H1 (cell line): ENCODE data around the gene NPNT. TPM values are rescaled to one million over a fixed set of nuclear protein-coding genes. Genes with fewer than 3 reads are reported as not detected.

Experiments used
- BACH1 ChIP-seq: IDR thresholded peaks from 2 replicates; pipeline ENCODE4 v1.6.1; 2012; ENCODE audit warnings: low read length, improper control_type of control experiment
- BCL11A ChIP-seq, 2 experiments: IDR thresholded peaks; one replicate each; pipeline ENCODE4 v1.6.1; 2011; ENCODE audit warnings: low read depth in 2 of 2, low read length in 2 of 2, mild to moderate bottlenecking in 2 of 2
- HDAC2 ChIP-seq, 2 experiments: fragments of 300-600 bp in 1 of 2; sonication (generic) in 1 of 2; IDR thresholded peaks; 2 replicates each; pipeline ENCODE4 v1.6.1; 2011 to 2012; ENCODE audit warnings: low read depth in 2 of 2, low read length in 2 of 2, mild to moderate bottlenecking in 2 of 2, moderate library complexity in 2 of 2, borderline replicate concordance in 1 of 2, inconsistent platforms in 1 of 2
- MAX ChIP-seq: IDR thresholded peaks from 2 replicates; pipeline ENCODE4 v1.6.1; 2012; ENCODE audit warnings: inconsistent platforms
- RBBP5 ChIP-seq: IDR thresholded peaks from 2 replicates; pipeline ENCODE4 v1.7.1; 2012; ENCODE audit warnings: low read depth, mild to moderate bottlenecking, inconsistent platforms, low read length, moderate library complexity, borderline replicate concordance
- SAP30 ChIP-seq: fragments of 300-600 bp; sonication (generic); IDR thresholded peaks from 2 replicates; pipeline ENCODE4 v1.7.1; 2012; ENCODE audit warnings: low read length, moderate library complexity, mild to moderate bottlenecking, inconsistent platforms; ENCODE audit not compliant: insufficient read depth, insufficient replicate concordance
- polyA plus RNA-seq, 7 experiments: library from polyadenylated mRNA; depleted of rRNA in 3 of 7; stranded (reverse) in 5 of 7; unstranded in 2 of 7; fragments of >200 nt in 5 of 7; fragments of 200-250 nt in 2 of 7; gene quantifications; 1 replicate in 5 of 7; 2 replicates in 1 of 7; 4 replicates in 1 of 7; pipeline versions ENCODE4 v1.2.1 to v1.2.3, GENCODE V29; 2011 to 2013; ENCODE audit warnings: missing spikeins in 2 of 7, mixed read lengths in 2 of 7
- total RNA-seq: library from RNA; stranded (reverse); fragmentation: NEBNext Ultra II Directional; extraction: Animal tissue kit (Norgen Biotek cat#: 25700); gene quantifications from 2 replicates; pipeline ENCODE4 v1.2.1, GENCODE V29; 2021

NPNT gene
- total and polyA plus RNA-seq, 2 of the 8 experiments (the other 6 are each of a cell fraction or from before 2014, with no cell fraction given), result 0.24 to 0.97 TPM

- TF ChIP-seq BACH1 (no peak), SAP30 (no peak), HDAC2 (IDR thresholded peaks at IDR 0.05; ENCODE audit: borderline replicate concordance in 1 of 2, low read depth in 2 of 2, low read length in 2 of 2) (no peak), RBBP5 (no peak), BCL11A (IDR thresholded peaks at IDR 0.05; ENCODE audit: low read depth in 2 of 2, low read length in 2 of 2) (no peak), MAX (no peak)
These were observed 75.1 kb downstream of the NPNT start (continued) for GRCh38 chr4:105970371-105970770.
